H9 (cell line): ENCODE results near the gene STKLD1. TPM values are rescaled to one million over a fixed set of nuclear protein-coding genes. Genes with fewer than 3 reads are reported as not detected.

Experiments used
- DNase-seq: peaks from one replicate; pipeline ENCODE4 v3.0.0-alpha.2; 2017
- H2AFZ ChIP-seq: one replicate; pipeline ENCODE4 v1.6.1; 2013; ENCODE audit warnings: mild to moderate bottlenecking, low read length, control low read depth, moderate library complexity
- H2AK5ac ChIP-seq: 2 replicates; pipeline ENCODE4 v1.6.1; 2013; ENCODE audit warnings: low read length, control low read depth, mixed read lengths; ENCODE audit not compliant: insufficient read length
- H2BK120ac ChIP-seq: one replicate; pipeline ENCODE4 v1.6.1; 2013; ENCODE audit warnings: low read depth, mild to moderate bottlenecking, low read length, control low read depth, inconsistent platforms; ENCODE audit not compliant: poor library complexity, severe bottlenecking
- H2BK12ac ChIP-seq: 2 replicates; pipeline ENCODE4 v1.6.1; 2013; ENCODE audit warnings: low read length, control low read depth, mixed read lengths, low read depth; ENCODE audit not compliant: insufficient read length
- H2BK15ac ChIP-seq: 2 replicates; pipeline ENCODE4 v1.6.1; 2013; ENCODE audit warnings: low read depth, low read length, control low read depth
- H2BK20ac ChIP-seq: one replicate; pipeline ENCODE4 v1.6.1; 2013; ENCODE audit warnings: low read depth, mild to moderate bottlenecking, low read length, control low read depth, inconsistent platforms; ENCODE audit not compliant: poor library complexity, severe bottlenecking
- H2BK5ac ChIP-seq: 2 replicates; pipeline ENCODE4 v1.6.1; 2013; ENCODE audit warnings: low read length, control low read depth, mixed read lengths; ENCODE audit not compliant: insufficient read length
- H3K14ac ChIP-seq: 2 replicates; pipeline ENCODE4 v1.6.1; 2013; ENCODE audit warnings: low read length, control low read depth; ENCODE audit not compliant: insufficient read depth
- H3K18ac ChIP-seq: 2 replicates; pipeline ENCODE4 v1.6.1; 2013; ENCODE audit warnings: low read depth, mild to moderate bottlenecking, mixed read lengths, low read length, control low read depth; ENCODE audit not compliant: insufficient read length
- H3K23ac ChIP-seq: 2 replicates; pipeline ENCODE4 v1.6.1; 2013; ENCODE audit warnings: low read length, control low read depth, mixed read lengths, low read depth; ENCODE audit not compliant: insufficient read length
- H3K23me2 ChIP-seq: 2 replicates; pipeline ENCODE4 v1.6.1; 2013; ENCODE audit warnings: low read depth, mild to moderate bottlenecking, mixed read lengths, low read length, control low read depth; ENCODE audit not compliant: insufficient read length, poor library complexity, severe bottlenecking
- H3K27ac ChIP-seq: 2 replicates; pipeline ENCODE4 v1.5.1; 2013; ENCODE audit warnings: low read length, control low read depth, mixed read lengths, low read depth; ENCODE audit not compliant: insufficient read length
- H3K27me3 ChIP-seq: 2 replicates; pipeline ENCODE4 v1.6.1; 2013; ENCODE audit warnings: low read length, control low read depth, inconsistent platforms; ENCODE audit not compliant: insufficient read depth
- H3K4ac ChIP-seq: 2 replicates; pipeline ENCODE4 v1.6.1; 2013; ENCODE audit warnings: low read depth, mild to moderate bottlenecking, control low read depth, inconsistent platforms, low read length, moderate library complexity
- H3K4me1 ChIP-seq: 2 replicates; pipeline ENCODE4 v1.6.1; 2013; ENCODE audit warnings: low read length, control low read depth, inconsistent platforms; ENCODE audit not compliant: insufficient read depth
- H3K4me2 ChIP-seq: 2 replicates; pipeline ENCODE4 v1.6.1; 2013; ENCODE audit warnings: low read length, control low read depth, mixed read lengths; ENCODE audit not compliant: insufficient read length, insufficient read depth
- H3K56ac ChIP-seq: 2 replicates; pipeline ENCODE4 v1.6.1; 2013; ENCODE audit warnings: low read depth, mild to moderate bottlenecking, mixed read lengths, low read length, control low read depth; ENCODE audit not compliant: insufficient read length
- H3K79me1 ChIP-seq: 2 replicates; pipeline ENCODE4 v1.6.1; 2013; ENCODE audit warnings: low read depth, mild to moderate bottlenecking, moderate library complexity, low read length, control low read depth, inconsistent platforms; ENCODE audit not compliant: insufficient read depth, poor library complexity, severe bottlenecking
- H3K79me2 ChIP-seq: 2 replicates; pipeline ENCODE4 v1.6.1; 2013; ENCODE audit warnings: low read length, control low read depth, inconsistent platforms; ENCODE audit not compliant: insufficient read depth
- H3K9ac ChIP-seq: 2 replicates; pipeline ENCODE4 v1.6.1; 2013; ENCODE audit warnings: low read length, control low read depth, mixed read lengths; ENCODE audit not compliant: insufficient read length; ENCODE audit errors: extremely low read depth
- H3K9me3 ChIP-seq: one replicate; pipeline ENCODE4 v1.6.1; 2013; ENCODE audit warnings: low read depth, low read length, inconsistent platforms; ENCODE audit not compliant: control insufficient read depth
- H3T11ph ChIP-seq: one replicate; pipeline ENCODE4 v1.6.1; 2013; ENCODE audit warnings: mild to moderate bottlenecking, low read length, control low read depth, inconsistent platforms
- H4K20me1 ChIP-seq: one replicate; pipeline ENCODE4 v1.6.1; 2013; ENCODE audit not compliant: control insufficient read depth, insufficient read length, insufficient read depth
- H4K5ac ChIP-seq: 2 replicates; pipeline ENCODE4 v1.6.1; 2013; ENCODE audit warnings: low read depth, mild to moderate bottlenecking, mixed read lengths, low read length, control low read depth; ENCODE audit not compliant: insufficient read length
- H4K8ac ChIP-seq: replicated peaks from 2 replicates; pipeline ENCODE4 v1.6.1; 2013; ENCODE audit warnings: low read length, control low read depth, mixed read lengths, low read depth; ENCODE audit not compliant: insufficient read length
- H4K91ac ChIP-seq: 2 replicates; pipeline ENCODE4 v1.6.1; 2013; ENCODE audit warnings: low read depth, mild to moderate bottlenecking, moderate library complexity, mixed read lengths, low read length, control low read depth; ENCODE audit not compliant: insufficient read length
- H3K27ac Mint-ChIP-seq, 3 experiments: 2 replicates in 2 of 3; 3 replicates in 1 of 3; pipeline ENCODE4 v1.8.0; 2020 to 2021; ENCODE audit warnings: mixed read lengths in 3 of 3, mild to moderate bottlenecking in 1 of 3, moderate library complexity in 1 of 3
- H3K27me3 Mint-ChIP-seq: 2 replicates; pipeline ENCODE4 v1.8.0; 2021; ENCODE audit warnings: low read depth, mild to moderate bottlenecking, moderate library complexity, mixed read lengths
- H3K36me3 Mint-ChIP-seq, 3 experiments: 2 replicates in 2 of 3; 3 replicates in 1 of 3; pipeline ENCODE4 v1.8.0; 2020 to 2021; ENCODE audit warnings: low read depth in 3 of 3, mixed read lengths in 3 of 3; ENCODE audit not compliant: insufficient read depth in 1 of 3
- H3K4me1 Mint-ChIP-seq, 2 experiments: 2 replicates each; pipeline ENCODE4 v1.8.0; 2020; ENCODE audit warnings: mixed read lengths in 2 of 2
- H3K4me3 Mint-ChIP-seq, 2 experiments: 2 replicates in 1 of 2; 3 replicates in 1 of 2; pipeline ENCODE4 v1.8.0; 2020 to 2021; ENCODE audit warnings: mild to moderate bottlenecking in 2 of 2, mixed read lengths in 2 of 2, moderate library complexity in 1 of 2
- H3K9me3 Mint-ChIP-seq, 2 experiments: 2 replicates in 1 of 2; 3 replicates in 1 of 2; pipeline ENCODE4 v1.8.0; 2020; ENCODE audit warnings: mild to moderate bottlenecking in 2 of 2, mixed read lengths in 2 of 2, moderate library complexity in 1 of 2
- CTCF ChIP-seq: fragments of 200-600 bp; sonication (generic); conservative IDR thresholded peaks from 3 replicates; pipeline ENCODE4 v1.8.0; 2021; ENCODE audit warnings: antibody characterized with exemption, mild to moderate bottlenecking
- WGBS: extraction: QIAGEN DNeasy Blood & Tissue Kit; methylation state at CpG from one replicate; pipeline ENCODE4 v1.1.7; 2013; ENCODE audit warnings: missing lambda C conversion rate, low lambda C conversion rate, mixed read lengths; ENCODE audit not compliant: insufficient read length; ENCODE audit errors: extremely low coverage; 5-methylcytosine and 5-hydroxymethylcytosine counted together
- total RNA-seq: library from RNA; stranded (reverse); gene quantifications from 2 replicates; pipeline ENCODE4 v1.2.1, GENCODE V29; 2021

The STKLD1 gene
- total RNA-seq, 1 experiment from 2014 or later: 0.57 TPM

- H3K4me1 ChIP-seq: no peaks in the 10 kb centered on the region
- no peak overlapping the region for H3K4ac ChIP-seq
Observed at GRCh38 chr9:133377721-133378216, 1.6 kb downstream of the STKLD1 start.

More at GRCh38 chr9:133377721-133378216, 1.6 kb downstream of the STKLD1 start:
- H3K79me2 ChIP-seq: peaks cover 16% of the 10 kb centered on the region; the same call in 1 of the 2 replicates
- Mint-ChIP-seq H3K4me3 (no peak overlapping the region), H3K36me3 (peaks cover 7 to 14% (median 9%) of the 10 kb centered on the region in 3 experiments; a peak in 6 of 7 replicates), H3K27me3 (peaks cover 30% of the 10 kb centered on the region), H3K4me1 (peaks cover 6 to 11% of the 10 kb centered on the region in 2 experiments), H3K9me3 (peaks cover 3 to 4% of the 10 kb centered on the region in 2 experiments; a peak in 3 of 5 replicates), H3K27ac (no peak overlapping the region)
- H4K20me1 ChIP-seq: peaks cover 3% of the 10 kb centered on the region
- no peak overlapping the region for H3K18ac ChIP-seq
- no peak overlapping the region for H2AFZ ChIP-seq
- H4K8ac ChIP-seq: no peak overlapping the region
- H3K27me3 ChIP-seq: no peaks in the 10 kb centered on the region
- no peak overlapping the region for H2BK12ac ChIP-seq
- no peak overlapping the region for H3K23ac ChIP-seq
- H3K4me2 ChIP-seq: no peak overlapping the region
- no peak overlapping the region for H3K56ac ChIP-seq
- H4K5ac ChIP-seq: no peak overlapping the region
- H2BK15ac ChIP-seq: no peak overlapping the region
- H3K79me1 ChIP-seq: peaks cover 4% of the 10 kb centered on the region
- no peak overlapping the region for H2AK5ac ChIP-seq
- no peak overlapping the region for H3K27ac ChIP-seq
- no peak for TF ChIP-seq CTCF
- H2BK120ac ChIP-seq: no peak overlapping the region
- H2BK20ac ChIP-seq: no peak overlapping the region
- H3K23me2 ChIP-seq: peaks cover 6% of the 10 kb centered on the region
- no peaks in the 10 kb centered on the region for H3K9me3 ChIP-seq
- H3K9ac ChIP-seq: no peak overlapping the region
- no peak overlapping the region for H3K14ac ChIP-seq
- H2BK5ac ChIP-seq: no peak overlapping the region
- H4K91ac ChIP-seq: no peak overlapping the region
- H3T11ph ChIP-seq: no peak overlapping the region
- DNase-seq: no peak
- WGBS: no CpG with 5 or more reads among the region's 6 CpGs
